Kidney (tissue), 14 donors: ENCODE data around the gene DTNB. TPM values are rescaled to one million over a fixed set of nuclear protein-coding genes. Genes with fewer than 3 reads are reported as not detected.

ENCODE experiments used
- DNase-seq, 5 donors: peaks; one replicate each; pipeline ENCODE4 v3.0.0-alpha.2; 2013 to 2020
- FAIRE-seq: peaks from 2 replicates; lab custom pipeline; 2012; peaks lifted over from hg19 to GRCh38; lab: Jason Lieb, UNC
- H3K27ac ChIP-seq, 2 donors: one replicate each; pipeline ENCODE4 v1.7.0; 2013; ENCODE audit warnings: low read depth in 2 of 2, low read length in 2 of 2, inconsistent platforms in 1 of 2
- H3K27me3 ChIP-seq: one replicate; pipeline ENCODE4 v1.7.1; 2013; ENCODE audit warnings: low read length, inconsistent platforms; ENCODE audit not compliant: control insufficient read depth, insufficient read depth
- H3K36me3 ChIP-seq, 3 donors: one replicate each; pipeline versions ENCODE4 v1.7.0 to v1.7.1; 2013; ENCODE audit warnings: low read length in 3 of 3, control low read depth in 1 of 3, inconsistent platforms in 1 of 3; ENCODE audit not compliant: insufficient read depth in 3 of 3, control insufficient read depth in 2 of 3
- H3K4me1 ChIP-seq, 3 donors: one replicate each; pipeline versions ENCODE4 v1.7.0 to v1.7.1; 2013; ENCODE audit warnings: low read length in 3 of 3, inconsistent platforms in 1 of 3, low read depth in 1 of 3; ENCODE audit not compliant: control insufficient read depth in 2 of 3, insufficient read depth in 2 of 3
- H3K4me3 ChIP-seq, 3 donors: one replicate each; pipeline versions ENCODE4 v1.7.0 to v1.8.1; 2013; ENCODE audit warnings: low read length in 3 of 3, control low read depth in 1 of 3, inconsistent platforms in 1 of 3
- H3K9ac ChIP-seq, 3 donors: one replicate each; pipeline versions ENCODE4 v1.7.0 to v1.7.1; 2013; ENCODE audit warnings: low read length in 3 of 3, control low read depth in 1 of 3, inconsistent platforms in 1 of 3
- H3K9me3 ChIP-seq, 3 donors: one replicate each; pipeline versions ENCODE4 v1.7.0 to v1.7.1; 2013; ENCODE audit warnings: low read length in 3 of 3, control low read depth in 1 of 3, inconsistent platforms in 1 of 3; ENCODE audit not compliant: control insufficient read depth in 2 of 3, insufficient read depth in 1 of 3
- CTCF ChIP-seq: IDR thresholded peaks from 3 replicates; pipeline ENCODE4 v1.5.1; 2012; ENCODE audit warnings: mild to moderate bottlenecking, moderate library complexity, borderline replicate concordance; ENCODE audit not compliant: insufficient read depth; ENCODE audit errors: extremely low read depth
- intact Hi-C: fragments of 100-400 bp; cut with DNase I; formaldehyde crosslinking; loops from one replicate; pipeline ENCODE4 v1.11.1; 2022
- polyA plus RNA-seq: library from polyadenylated mRNA; stranded (reverse); fragments of 350-450 nt; fragmentation: Illumina TruSeq; extraction: RNeasy Lipid Tissue Mini Kit (QIAGEN cat#74804); gene quantifications from one replicate; pipeline ENCODE4 v1.2.3, GENCODE V29; 2014; ENCODE audit warnings: low read depth, low replicate concordance; ENCODE audit not compliant: insufficient read depth
- total RNA-seq: library from RNA; stranded (reverse); fragmentation: NEBNext Ultra II Directional; extraction: Animal tissue kit (Norgen Biotek cat#: 25700); gene quantifications from one replicate; pipeline ENCODE4 v1.2.1, GENCODE V29; 2021
- donor health status: control.
- donor health status: control.
- donor health status: control.
- donor health status: control.
- donor health status: control.
- donor health status: DM: yes; HTN: yes; CAD: no.
- donor health status: Normal renal cell carcinoma (clear cell type).

DTNB gene
- total and polyA plus RNA-seq, 2 donors from 2014 or later, result 23.0 to 28.1 TPM

GRCh38 chr2:25514043-25514637, 159.2 kb downstream of the DTNB start:
- no peak overlapping the region for H3K9ac ChIP-seq
- intact Hi-C loops, result no loop called here
- H3K4me3 ChIP-seq, result no peak overlapping the region
- H3K4me1 ChIP-seq, result no peaks in the 10 kb centered on the region
- no peaks in the 10 kb centered on the region for H3K9me3 ChIP-seq
- FAIRE-seq, result no peak
- no peak for DNase-seq
- H3K27me3 ChIP-seq, result no peaks in the 10 kb centered on the region
- no peak for TF ChIP-seq CTCF
- H3K36me3 ChIP-seq, result no peaks in the 10 kb centered on the region
- H3K27ac ChIP-seq, result no peak overlapping the region

GRCh38 chr2:25512707-25513106, 160.7 kb downstream of the DTNB start:
- H3K4me1 ChIP-seq, result no peaks in the 10 kb centered on the region
- H3K9ac ChIP-seq, result no peak overlapping the region
- no peak overlapping the region for H3K4me3 ChIP-seq
- DNase-seq, result no peak
- no peaks in the 10 kb centered on the region for H3K36me3 ChIP-seq
- no peak overlapping the region for H3K27ac ChIP-seq
- no peaks in the 10 kb centered on the region for H3K27me3 ChIP-seq
- TF ChIP-seq CTCF, result no peak
- no peaks in the 10 kb centered on the region for H3K9me3 ChIP-seq
- intact Hi-C loops, result no loop called here
- FAIRE-seq, result no peak

DNA sequence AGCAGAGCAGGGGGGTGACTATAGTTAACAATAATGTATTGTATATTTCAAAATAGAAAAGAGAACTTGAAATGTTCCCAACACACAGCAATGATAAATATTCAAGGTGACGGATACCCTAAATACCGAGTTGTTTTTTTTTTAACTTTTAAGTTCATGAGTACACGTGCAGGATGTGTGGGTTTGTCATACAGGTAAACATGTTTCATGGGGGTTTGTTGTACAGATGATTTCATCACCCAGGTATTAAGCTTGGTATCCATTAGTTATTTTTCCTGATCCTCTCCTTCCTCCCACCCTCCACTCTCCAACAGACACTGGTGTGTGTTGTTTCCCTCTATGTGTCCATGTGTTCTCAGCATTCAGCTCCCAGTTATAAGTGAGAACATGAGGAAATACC, 167.2 kb downstream of the DTNB start:
- Histone ChIP-seq H3K27ac (no peak overlapping the region), H3K9me3 (no peaks in the 10 kb centered on the region), H3K9ac (no peak overlapping the region), H3K27me3 (no peaks in the 10 kb centered on the region), H3K36me3 (no peaks in the 10 kb centered on the region), H3K4me3 (no peak overlapping the region), H3K4me1 (no peaks in the 10 kb centered on the region)
- intact Hi-C loops, result no loop called here
- no peak for DNase-seq
- TF ChIP-seq CTCF, result no peak
- FAIRE-seq, result no peak

DNA sequence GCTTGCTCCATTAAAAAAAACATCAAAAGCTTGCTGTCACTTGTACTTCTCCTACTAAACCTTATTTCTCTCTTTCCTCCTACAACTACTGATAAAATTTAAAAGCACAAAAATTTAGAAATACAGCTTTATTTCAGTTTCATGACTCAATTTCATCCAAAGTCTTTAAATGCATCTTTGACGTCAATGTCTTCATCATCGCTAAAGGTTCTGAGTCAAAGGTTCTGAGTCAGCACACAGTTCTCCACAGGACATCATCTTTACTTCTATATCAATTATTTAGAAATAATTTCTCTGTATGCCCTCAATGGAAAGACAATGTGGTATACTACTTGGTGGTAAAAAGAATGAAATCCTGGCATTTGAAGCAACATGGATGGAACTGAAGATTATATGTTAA, 167.8 kb downstream of the DTNB start:
- H3K9me3 ChIP-seq, result no peaks in the 10 kb centered on the region

More for the DNA sequence above, 167.8 kb downstream of the DTNB start:
- Histone ChIP-seq H3K27ac (no peak overlapping the region), H3K4me3 (no peak overlapping the region), H3K4me1 (no peaks in the 10 kb centered on the region), H3K36me3 (no peaks in the 10 kb centered on the region), H3K27me3 (no peaks in the 10 kb centered on the region), H3K9ac (no peak overlapping the region)
- TF ChIP-seq CTCF, result no peak
- no peak for FAIRE-seq
- intact Hi-C loops, result no loop called here
- DNase-seq, result no peak
